Measurements from ENCODE around the gene TAS1R1.
"Not testable (repeated sequence)": the region's sequence is repeated elsewhere in the genome, so short reads cannot be mapped to it uniquely, and the experiment has no call there.

TAS1R1 gene

GRCh38 chr1:6523566-6523965 is 31.5 kb upstream of the TAS1R1 start:
- DNase-seq: peak; percentile 59

GRCh38 chr1:6526316-6526715 is 28.8 kb upstream of the TAS1R1 start:
- DNase-seq: no peak

GRCh38 chr1:6528492-6528891 is 26.6 kb upstream of the TAS1R1 start:
- no peak for DNase-seq

GRCh38 chr1:6530504-6531160 is 24.5 kb upstream of the TAS1R1 start:
- DNase-seq: no peak

GRCh38 chr1:6531996-6532395 is 23.1 kb upstream of the TAS1R1 start:
- no peak for DNase-seq

- DNase-seq: no peak
These were observed 20.8 kb upstream of the TAS1R1 start for GRCh38 chr1:6534248-6534822.

- DNase-seq: no peak
These were observed 19.9 kb upstream of the TAS1R1 start for GRCh38 chr1:6535214-6535613.

GRCh38 chr1:6536291-6536690 is 18.8 kb upstream of the TAS1R1 start:
- no peak for DNase-seq

GRCh38 chr1:6538956-6539355 is 16.2 kb upstream of the TAS1R1 start:
- DNase-seq: no peak

- DNase-seq: no peak
These were observed 10.3 kb upstream of the TAS1R1 start for GRCh38 chr1:6544831-6545230.

- DNase-seq: no peak
These were observed 9.6 kb upstream of the TAS1R1 start for GRCh38 chr1:6545276-6546112.

- no peak for DNase-seq
These were observed 8.8 kb upstream of the TAS1R1 start for GRCh38 chr1:6546326-6546725.

- no peak for DNase-seq
These were observed 7.8 kb upstream of the TAS1R1 start for GRCh38 chr1:6547301-6547700.

- peak; percentile 88 for DNase-seq
These were observed 838 bp upstream of the TAS1R1 start, which contains the start of gene NOL9 for GRCh38 chr1:6554031-6554906. Gene NOL9 (minus strand): TSS chr1:6554513. CDS start chr1:6554502, 11 bp downstream.

GRCh38 chr1:6557597-6557996 is 2.5 kb downstream of the TAS1R1 start:
- DNase-seq: no peak

GRCh38 chr1:6559161-6559560 is 4.1 kb downstream of the TAS1R1 start:
- not testable (repeated sequence) for DNase-seq

- DNase-seq: no peak
These were observed 5.2 kb downstream of the TAS1R1 start for GRCh38 chr1:6560267-6560666.

GRCh38 chr1:6569033-6569432 is 13.9 kb downstream of the TAS1R1 start:
- no peak for DNase-seq

GRCh38 chr1:6570100-6570499 is 15.0 kb downstream of the TAS1R1 start:
- no peak for DNase-seq

- no peak for DNase-seq
These were observed 15.9 kb downstream of the TAS1R1 start for GRCh38 chr1:6570987-6571386.

- no peak for DNase-seq
These were observed 17.7 kb downstream of the TAS1R1 start for GRCh38 chr1:6572653-6573383.

GRCh38 chr1:6574025-6574620 is 19.0 kb downstream of the TAS1R1 start:
- DNase-seq: no peak
